GM12864 (cell line): Measurements from ENCODE around the gene DHX38.

ENCODE experiments used
- DNase-seq: peaks from one replicate; pipeline ENCODE4 v3.0.0-alpha.2; 2011; ENCODE audit warnings: low read depth
- H3K4me3 ChIP-seq: 2 replicates; pipeline ENCODE4 v1.5.1; 2011; ENCODE audit warnings: mild to moderate bottlenecking, low read depth, low read length, control low read depth
- CTCF ChIP-seq: IDR thresholded peaks from 2 replicates; pipeline ENCODE4 v1.5.1; 2011; ENCODE audit warnings: low read depth, mild to moderate bottlenecking, moderate library complexity, low read length, control low read depth, inconsistent platforms; ENCODE audit errors: missing control alignments

DHX38 gene

GRCh38 chr16:72091217-72091616 is 2.4 kb upstream of the DHX38 start:
- no peak for TF ChIP-seq CTCF

GRCh38 chr16:72092832-72093447 is 707 bp upstream of the DHX38 start:
- TF ChIP-seq CTCF, result no peak
- H3K4me3 ChIP-seq, result peak overlapping the region; percentile 91
- DNase-seq, result no peak

More at GRCh38 chr16:72091217-72091616, 2.4 kb upstream of the DHX38 start:
- no peak for DNase-seq
- H3K4me3 ChIP-seq, result no peak overlapping the region

- H3K4me3 ChIP-seq, result peak overlapping the region; percentile 91
- no peak for TF ChIP-seq CTCF
- DNase-seq, result no peak
Observed at GRCh38 chr16:72094266-72094610, 591 bp downstream of the DHX38 start.

DNA sequence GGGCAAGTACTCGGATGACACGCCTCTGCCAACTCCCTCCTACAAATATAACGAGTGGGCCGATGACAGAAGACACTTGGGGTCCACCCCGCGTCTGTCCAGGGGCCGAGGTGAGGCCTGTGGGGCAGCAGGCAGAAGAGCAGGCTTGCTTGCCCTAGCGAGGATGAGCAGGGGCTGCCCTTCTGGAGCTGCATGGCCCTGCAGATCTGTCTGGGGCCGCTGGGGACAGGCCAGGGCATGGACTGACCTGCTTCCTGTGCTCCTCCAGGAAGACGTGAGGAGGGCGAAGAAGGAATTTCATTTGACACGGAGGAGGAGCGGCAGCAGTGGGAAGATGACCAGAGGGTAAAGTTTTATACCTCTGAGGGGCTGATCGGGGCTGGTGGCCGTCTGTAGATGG is 5.3 kb downstream of the DHX38 start:
- TF ChIP-seq CTCF, result no peak
- no peak overlapping the region for H3K4me3 ChIP-seq

GRCh38 chr16:72099377-72099818 is 5.8 kb downstream of the DHX38 start:
- TF ChIP-seq CTCF, result peak; percentile 70

More for the DNA sequence above, 5.3 kb downstream of the DHX38 start:
- DNase-seq, result no peak

GRCh38 chr16:72101195-72101594 is 7.5 kb downstream of the DHX38 start:
- no peak for TF ChIP-seq CTCF
- DNase-seq, result no peak
- no peak overlapping the region for H3K4me3 ChIP-seq

More at GRCh38 chr16:72099377-72099818, 5.8 kb downstream of the DHX38 start:
- H3K4me3 ChIP-seq, result no peak overlapping the region
- peak; percentile 19 for DNase-seq

- DNase-seq, result no peak
- no peak for TF ChIP-seq CTCF
- H3K4me3 ChIP-seq, result no peak overlapping the region
Observed at GRCh38 chr16:72104905-72105304, 11.3 kb downstream of the DHX38 start.
